Stimulated activated CD4-positive, alpha-beta T cell treated with anti-CD3 and anti-CD28 coated beads, Interleukin-4, amount 100 ng/mL, for 48 hours (primary cell): ENCODE results near the gene GOLGA6L10.
"Not testable (repeated sequence)": the region's sequence is repeated elsewhere in the genome, so short reads cannot be mapped to it uniquely, and the experiment has no call there.

ENCODE experiments used
- DNase-seq, 2 donors: peaks; one replicate each; pipeline ENCODE4 v3.0.0-alpha.2; 2020; ENCODE audit warnings: low read depth in 2 of 2

Gene GOLGA6L10

DNA sequence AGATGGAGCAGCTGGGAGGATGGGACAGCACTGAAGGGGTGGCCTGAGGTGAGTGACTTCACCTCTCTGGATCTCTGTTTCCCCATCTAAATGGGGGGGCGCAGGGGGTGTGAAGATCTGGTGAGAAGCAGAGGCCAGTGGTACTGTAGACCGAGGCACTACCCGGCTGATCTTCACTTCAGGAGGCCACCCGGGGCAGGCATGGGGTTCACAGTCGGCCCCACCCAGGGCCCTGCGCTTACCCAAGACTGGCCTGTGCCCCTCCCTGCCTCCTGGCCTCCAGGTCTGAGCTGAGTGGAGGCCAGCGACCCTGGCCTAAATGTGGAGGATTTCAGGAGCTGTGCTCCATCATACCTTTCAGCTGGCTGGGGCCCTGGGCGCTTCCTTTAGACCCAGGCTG is 31.0 kb downstream of the GOLGA6L10 start:
- not testable (repeated sequence) for DNase-seq

DNA sequence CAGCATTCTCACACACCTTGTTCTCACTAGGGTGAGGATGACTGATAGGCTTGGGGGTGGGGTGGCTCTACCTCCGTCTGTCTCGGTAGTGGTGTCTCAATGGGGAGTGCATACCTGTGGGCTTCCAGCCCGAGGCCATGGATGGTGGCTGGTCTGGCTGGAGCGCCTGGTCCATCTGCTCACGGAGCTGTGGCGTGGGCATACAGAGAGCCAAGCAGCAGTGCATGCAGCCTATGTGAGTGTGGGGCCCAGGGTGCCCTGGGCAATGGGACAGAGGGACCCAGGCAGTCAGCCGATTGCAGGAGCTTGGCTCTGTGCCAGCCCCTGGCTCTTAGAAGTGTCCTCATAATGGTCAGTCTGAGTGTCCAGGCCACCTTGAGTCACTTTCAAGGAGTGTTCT is 31.8 kb downstream of the GOLGA6L10 start:
- DNase-seq = not testable (repeated sequence)

DNA sequence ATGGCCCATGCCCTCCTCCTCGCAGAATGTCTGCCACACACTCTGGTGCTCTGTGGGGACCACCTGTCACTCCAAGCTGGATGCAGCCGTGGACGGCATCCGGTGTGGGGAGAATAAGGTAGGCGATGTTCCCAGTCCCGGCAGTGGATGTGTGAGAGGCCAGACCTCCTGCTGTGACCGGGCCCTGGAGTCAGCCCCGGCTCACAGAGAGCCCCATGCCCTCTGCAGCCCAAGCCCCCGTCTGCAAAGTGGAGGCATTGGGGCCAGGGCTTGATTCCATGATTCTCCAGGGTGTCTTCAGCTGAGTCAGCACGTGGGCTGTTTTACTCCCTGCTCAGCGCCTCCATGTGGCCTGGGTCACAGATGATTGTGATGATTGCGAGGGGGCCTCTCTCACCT is 32.2 kb downstream of the GOLGA6L10 start:
- no peak for DNase-seq

DNA sequence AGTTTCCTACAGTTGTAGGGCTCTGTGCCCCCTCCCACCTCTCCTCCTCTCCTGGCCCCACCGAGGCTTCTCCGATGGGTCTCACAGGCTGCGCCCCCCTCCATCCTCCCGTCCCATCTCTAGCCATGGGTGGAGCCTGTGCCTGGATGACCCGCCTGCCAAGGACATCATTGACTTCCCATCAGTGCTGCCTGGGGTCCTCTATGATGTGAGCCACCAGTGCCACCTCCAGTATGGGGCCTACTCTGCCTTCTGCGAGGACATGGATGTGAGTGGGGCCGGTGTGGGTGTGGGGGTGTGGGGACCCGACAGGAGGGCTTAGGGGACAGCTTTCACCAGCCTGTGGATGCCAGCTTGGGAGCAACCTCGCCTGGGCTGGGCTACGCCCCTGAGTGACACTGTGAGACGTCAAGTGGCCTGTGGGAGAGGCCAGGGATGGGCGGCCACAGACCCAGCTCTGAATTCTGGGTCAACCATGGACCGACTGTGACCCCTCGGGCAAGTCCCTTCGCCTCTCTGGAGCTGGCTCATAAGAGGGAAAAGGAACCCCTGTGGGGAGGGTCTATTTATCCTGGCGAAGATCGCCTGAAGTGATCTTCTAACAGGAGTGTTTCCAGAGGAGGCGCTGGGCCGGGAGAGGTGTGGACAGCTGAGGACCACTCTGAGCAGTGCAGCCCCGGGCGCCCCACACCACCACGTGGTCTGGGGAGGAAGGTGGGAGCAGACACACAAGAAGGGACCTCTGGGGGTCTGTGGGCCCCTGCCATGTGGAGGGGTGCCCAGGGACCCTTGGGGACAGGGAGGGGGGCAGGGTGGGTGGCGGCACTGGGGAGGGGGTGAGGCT is 32.8 kb downstream of the GOLGA6L10 start:
- DNase-seq = not testable (repeated sequence)

DNA sequence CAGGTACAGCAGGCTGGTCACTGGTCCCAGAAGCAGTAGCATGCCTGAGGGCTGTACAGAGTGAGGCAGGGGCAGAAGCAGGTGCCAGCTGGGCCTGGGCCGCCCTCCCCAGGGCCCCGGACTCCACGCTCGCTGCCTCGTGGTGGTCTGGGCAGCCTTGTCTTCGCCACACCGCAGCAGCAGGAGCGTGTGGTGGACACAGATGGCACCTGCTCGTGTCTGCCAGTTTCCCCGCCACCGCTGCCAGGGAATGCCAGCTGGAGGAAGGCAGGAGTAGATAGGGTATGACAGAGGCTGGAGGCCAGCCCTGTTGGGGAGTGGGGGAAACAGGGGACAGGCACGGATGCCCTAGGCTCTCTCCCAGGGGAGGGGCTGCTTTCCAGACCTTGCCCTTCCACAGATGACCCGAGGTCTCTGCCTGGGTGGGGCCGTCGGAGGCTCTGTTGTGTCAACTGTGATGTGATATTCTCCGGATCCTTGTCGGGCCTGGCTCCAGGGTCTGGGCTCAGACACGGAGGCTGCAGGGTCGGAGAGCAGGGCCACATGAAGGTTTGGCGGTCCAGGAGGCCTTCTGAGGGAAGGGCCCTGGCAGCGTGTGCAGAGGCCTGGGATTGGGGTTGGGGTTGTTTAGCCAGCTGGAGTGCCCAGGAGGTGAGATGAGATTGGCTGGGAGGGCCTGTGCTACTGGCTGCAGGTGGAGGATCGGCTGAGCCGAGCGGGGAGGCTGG is 33.6 kb downstream of the GOLGA6L10 start:
- DNase-seq = no peak

- DNase-seq = no peak
Measured at GRCh38 chr15:82314769-82315518, 34.3 kb downstream of the GOLGA6L10 start.

- not testable (repeated sequence) for DNase-seq
Measured at GRCh38 chr15:82313951-82314768, 35.1 kb downstream of the GOLGA6L10 start.

DNA sequence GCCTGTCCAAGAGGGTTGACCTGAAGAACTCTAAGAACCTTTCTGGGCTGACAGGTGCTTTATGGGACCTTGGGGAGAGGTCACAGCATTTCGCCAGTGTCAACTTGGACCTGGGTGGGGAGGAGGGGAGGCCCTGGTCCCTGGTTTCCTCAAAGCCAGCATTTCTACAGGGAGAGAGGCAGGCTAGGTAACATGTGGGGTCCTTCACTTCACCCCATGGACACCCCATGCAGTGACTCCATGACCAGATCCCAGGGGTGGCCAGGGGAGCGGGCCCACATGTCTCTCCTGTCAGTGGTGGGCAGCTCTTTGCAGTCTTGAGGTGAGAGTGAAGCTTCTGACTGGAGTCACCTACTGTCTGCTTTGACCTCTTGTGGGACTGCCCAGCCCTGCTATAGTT is 35.8 kb downstream of the GOLGA6L10 start:
- DNase-seq = no peak

DNA sequence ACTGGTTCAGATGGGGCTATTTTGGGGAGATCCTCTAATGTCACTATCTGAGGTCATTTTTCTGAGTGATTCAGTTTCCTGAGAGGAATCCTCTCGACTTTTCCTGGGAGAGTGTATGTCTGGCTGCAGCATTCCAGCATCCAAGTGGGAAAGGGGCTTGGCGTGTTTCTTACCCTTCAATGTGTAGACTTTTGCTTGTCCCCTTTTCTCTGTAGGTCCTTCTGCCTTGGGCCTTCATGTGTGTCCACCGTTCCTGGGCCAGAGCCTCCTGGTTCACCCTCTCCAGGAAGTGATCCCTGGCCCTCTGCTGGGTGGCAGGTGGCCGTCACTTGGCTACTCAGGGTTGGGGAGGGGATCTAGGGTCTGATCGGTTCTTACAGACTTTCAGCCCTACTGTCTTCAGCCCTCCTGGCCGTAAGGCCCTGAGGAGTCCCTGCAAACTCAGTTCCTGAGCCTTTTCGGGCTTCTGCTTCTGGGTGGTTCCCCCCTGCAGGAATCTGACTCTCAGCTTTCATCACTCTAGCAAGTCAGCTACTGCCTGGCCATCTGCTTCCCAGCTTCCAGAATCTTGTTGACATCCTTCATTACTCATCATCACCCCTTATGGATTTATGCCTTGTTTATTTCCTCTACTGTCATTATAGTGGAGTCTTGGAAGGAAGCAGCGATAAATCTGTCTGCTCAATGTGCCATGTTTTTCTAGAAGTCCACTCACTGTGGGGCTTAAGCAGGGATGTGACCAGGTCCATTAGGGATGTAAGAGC is 36.5 kb downstream of the GOLGA6L10 start:
- no peak for DNase-seq

- not testable (repeated sequence) for DNase-seq
Measured at GRCh38 chr15:82311321-82311720, 38.0 kb downstream of the GOLGA6L10 start.

DNA sequence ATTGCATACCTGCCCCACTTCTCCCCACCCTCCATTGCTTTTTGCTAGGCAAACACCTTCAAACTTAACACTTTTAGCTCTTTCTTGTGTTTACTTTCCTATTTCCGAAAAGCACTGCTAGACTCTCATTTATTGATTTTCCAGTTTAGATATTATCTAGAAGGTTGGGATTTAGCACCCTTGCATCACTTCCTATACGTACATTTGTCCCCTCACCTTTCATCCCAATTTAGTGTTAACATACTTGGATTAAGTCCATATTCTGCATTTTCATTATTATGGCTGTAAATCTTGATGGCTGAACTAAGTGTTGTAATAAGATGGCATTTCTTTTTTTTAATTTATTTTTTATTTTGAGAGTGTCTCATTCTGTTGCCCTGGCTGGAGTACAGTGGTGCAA is 39.5 kb downstream of the GOLGA6L10 start:
- DNase-seq = no peak

- DNase-seq = no peak
Measured at GRCh38 chr15:82307714-82308081, 41.6 kb downstream of the GOLGA6L10 start.

DNA sequence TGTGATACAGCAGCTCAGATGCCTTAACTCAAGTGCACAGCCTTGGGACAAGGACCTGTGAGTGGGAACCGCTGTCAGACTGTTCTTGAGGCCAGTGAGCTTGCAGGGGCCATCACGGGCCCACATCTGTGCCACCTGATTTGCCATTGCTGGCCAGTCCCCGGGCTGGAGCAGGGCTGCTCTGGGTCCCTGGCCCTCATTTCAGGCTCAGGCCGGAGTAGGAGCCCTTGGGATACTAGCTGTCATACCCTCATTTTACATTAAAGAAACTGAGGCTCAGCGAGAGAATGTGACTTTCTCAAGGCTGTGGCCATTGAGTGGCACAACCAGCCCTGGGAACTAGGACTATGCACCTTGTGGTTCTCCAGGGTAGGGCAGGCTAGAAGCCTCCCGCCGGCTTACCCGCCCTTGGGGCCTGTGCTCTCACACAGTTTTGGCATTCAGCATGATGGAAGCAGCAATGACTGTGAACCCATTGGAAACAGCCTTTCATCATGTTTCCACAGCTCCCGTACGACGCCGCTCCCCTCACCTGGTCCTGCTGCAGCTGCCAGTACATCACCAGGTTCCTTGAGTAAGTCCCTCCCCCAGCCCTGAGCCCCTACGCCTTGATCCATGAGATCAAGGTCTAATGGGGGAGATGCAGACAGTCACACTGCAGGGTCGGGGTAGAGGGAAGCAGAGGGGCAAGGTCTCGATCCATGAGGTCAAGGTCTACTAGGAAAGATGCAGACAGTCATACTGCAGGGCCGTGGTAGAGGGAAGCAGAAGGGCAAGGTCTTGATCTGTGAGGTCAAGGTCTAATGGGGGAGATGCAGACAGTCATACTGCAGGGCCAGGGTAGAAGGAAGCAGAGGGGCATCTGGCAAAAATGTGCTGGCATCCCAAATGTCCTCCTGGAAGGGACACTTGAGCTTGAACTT is 42.2 kb downstream of the GOLGA6L10 start:
- no peak for DNase-seq

GRCh38 chr15:82305621-82306048 is 43.6 kb downstream of the GOLGA6L10 start:
- no peak for DNase-seq

GRCh38 chr15:82304778-82305090 is 44.5 kb downstream of the GOLGA6L10 start:
- DNase-seq = no peak

GRCh38 chr15:82303956-82304777 is 45.1 kb downstream of the GOLGA6L10 start:
- no peak for DNase-seq

GRCh38 chr15:82301296-82302016 is 47.8 kb downstream of the GOLGA6L10 start:
- DNase-seq = no peak

DNA sequence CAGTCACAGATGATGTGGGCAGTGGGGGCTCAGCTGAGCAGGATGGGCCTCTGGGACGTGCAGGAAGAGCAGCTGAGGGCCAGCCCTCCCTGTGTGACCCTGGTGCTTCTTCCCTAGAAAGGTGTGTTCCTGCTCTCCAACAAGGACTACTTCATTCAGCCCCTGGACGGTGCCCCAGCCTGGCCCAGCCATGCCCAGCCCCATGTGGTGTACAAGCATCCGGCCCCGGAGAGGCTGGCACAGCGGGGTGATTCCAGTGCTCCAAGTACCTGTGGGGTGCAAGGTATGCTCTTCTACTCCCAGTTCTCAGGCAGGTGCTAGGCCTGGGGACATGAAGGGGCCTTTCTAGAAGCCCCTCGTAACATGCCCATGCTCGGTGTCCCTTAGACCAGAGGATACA is 48.4 kb downstream of the GOLGA6L10 start:
- no peak for DNase-seq
